Measurements from ENCODE around the gene BNC2. TPM values are rescaled to one million over a fixed set of nuclear protein-coding genes. Genes with fewer than 3 reads are reported as not detected.

The BNC2 gene
- total RNA-seq, 1 experiment from 2014 or later = 5.7 TPM

DNA sequence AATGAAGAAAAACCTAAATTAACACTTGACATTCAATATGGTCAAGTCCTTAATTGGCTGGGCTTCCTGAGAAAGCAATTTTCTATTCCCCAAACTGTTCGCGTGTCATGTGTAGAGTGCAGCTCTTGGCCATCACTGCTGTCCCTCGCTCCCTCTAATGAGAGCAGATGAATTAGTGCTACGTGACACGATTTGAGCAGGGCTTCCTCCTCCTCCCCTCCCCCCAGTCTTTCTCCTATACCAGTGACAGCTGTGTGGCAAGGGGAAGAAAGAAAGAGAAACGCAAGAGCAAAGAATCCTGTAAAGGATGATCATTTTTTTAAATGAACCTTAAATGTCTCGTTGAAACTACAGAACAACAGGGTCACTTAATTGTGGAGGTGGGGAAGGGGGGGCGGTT, 159.6 kb downstream of the BNC2 start:
- no TSS peak for BruUV-seq (replicated peaks)
- CTCF ChIA-PET = no interaction called here
- intact Hi-C loops (cut with micrococcal nuclease; ENCODE audit: unreplicated experiment) = no loop called here

DNA sequence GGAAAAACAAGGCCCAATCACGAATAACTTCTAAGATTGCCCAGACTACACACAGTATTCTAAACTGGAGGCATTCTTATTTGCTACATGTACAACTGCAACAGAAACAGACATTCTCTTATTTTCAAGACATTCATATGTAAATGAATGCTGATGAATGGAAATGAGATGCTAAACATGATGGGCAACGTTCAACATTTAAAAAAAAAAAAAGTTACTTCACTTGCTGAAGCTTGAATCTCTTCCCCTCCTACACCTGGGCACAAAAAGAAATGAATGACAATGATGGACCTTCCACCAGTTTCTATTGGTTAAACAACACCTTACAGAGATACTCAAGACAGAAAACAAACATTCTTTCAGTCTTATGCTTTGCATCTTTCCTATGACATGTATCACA, 160.5 kb downstream of the BNC2 start:
- BruUV-seq (replicated peaks) = no TSS peak
- intact Hi-C loops (cut with micrococcal nuclease; ENCODE audit: unreplicated experiment) = loop anchor here (10.0 kb wide), 1 partner anchor 85 kb away; no protein-coding TSS in a partner anchor
- ATAC-seq (no peak), DNase-seq (ENCODE audit: low read depth, low spot score) (no peak)
- ChIA-PET CTCF (no interaction called here), POLR2A (no interaction called here)
- Histone ChIP-seq H3K27me3 (ENCODE audit: control insufficient read depth, insufficient read depth, low read length) (no peaks in the 10 kb centered on the region), H3K27ac (ENCODE audit: low read length) (peak overlapping the region; percentile 84), H3K36me3 (ENCODE audit: control insufficient read depth, insufficient read depth, low read length) (no peaks in the 10 kb centered on the region), H3K4me1 (ENCODE audit: control insufficient read depth, insufficient read depth, low read length) (peaks cover 14% of the 10 kb centered on the region), H3K4me3 (ENCODE audit: low read depth in 2 of 2, low read length in 2 of 2) (no peak overlapping the region), H3K9me3 (ENCODE audit: control insufficient read depth, insufficient read depth, low read depth, low read length) (no peaks in the 10 kb centered on the region)
- TF ChIP-seq POLR2AphosphoS5 (IDR thresholded peaks at IDR 0.05; ENCODE audit: low read depth, low read length) = no peak
- no peak for TF ChIP-seq SIN3A (IDR thresholded peaks at IDR 0.05; ENCODE audit: borderline replicate concordance, insufficient read depth, low read depth, low read length)
- TF ChIP-seq, protein P1, sequence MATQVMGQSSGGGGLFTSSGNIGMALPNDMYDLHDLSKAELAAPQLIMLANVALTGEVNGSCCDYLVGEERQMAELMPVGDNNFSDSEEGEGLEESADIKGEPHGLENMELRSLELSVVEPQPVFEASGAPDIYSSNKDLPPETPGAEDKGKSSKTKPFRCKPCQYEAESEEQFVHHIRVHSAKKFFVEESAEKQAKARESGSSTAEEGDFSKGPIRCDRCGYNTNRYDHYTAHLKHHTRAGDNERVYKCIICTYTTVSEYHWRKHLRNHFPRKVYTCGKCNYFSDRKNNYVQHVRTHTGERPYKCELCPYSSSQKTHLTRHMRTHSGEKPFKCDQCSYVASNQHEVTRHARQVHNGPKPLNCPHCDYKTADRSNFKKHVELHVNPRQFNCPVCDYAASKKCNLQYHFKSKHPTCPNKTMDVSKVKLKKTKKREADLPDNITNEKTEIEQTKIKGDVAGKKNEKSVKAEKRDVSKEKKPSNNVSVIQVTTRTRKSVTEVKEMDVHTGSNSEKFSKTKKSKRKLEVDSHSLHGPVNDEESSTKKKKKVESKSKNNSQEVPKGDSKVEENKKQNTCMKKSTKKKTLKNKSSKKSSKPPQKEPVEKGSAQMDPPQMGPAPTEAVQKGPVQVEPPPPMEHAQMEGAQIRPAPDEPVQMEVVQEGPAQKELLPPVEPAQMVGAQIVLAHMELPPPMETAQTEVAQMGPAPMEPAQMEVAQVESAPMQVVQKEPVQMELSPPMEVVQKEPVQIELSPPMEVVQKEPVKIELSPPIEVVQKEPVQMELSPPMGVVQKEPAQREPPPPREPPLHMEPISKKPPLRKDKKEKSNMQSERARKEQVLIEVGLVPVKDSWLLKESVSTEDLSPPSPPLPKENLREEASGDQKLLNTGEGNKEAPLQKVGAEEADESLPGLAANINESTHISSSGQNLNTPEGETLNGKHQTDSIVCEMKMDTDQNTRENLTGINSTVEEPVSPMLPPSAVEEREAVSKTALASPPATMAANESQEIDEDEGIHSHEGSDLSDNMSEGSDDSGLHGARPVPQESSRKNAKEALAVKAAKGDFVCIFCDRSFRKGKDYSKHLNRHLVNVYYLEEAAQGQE (IDR thresholded peaks at IDR 0.05; ENCODE audit: insufficient read depth in 1 of 2, low read depth in 2 of 2, low read length in 1 of 2) = no peak
- TF ChIP-seq, protein P2, sequence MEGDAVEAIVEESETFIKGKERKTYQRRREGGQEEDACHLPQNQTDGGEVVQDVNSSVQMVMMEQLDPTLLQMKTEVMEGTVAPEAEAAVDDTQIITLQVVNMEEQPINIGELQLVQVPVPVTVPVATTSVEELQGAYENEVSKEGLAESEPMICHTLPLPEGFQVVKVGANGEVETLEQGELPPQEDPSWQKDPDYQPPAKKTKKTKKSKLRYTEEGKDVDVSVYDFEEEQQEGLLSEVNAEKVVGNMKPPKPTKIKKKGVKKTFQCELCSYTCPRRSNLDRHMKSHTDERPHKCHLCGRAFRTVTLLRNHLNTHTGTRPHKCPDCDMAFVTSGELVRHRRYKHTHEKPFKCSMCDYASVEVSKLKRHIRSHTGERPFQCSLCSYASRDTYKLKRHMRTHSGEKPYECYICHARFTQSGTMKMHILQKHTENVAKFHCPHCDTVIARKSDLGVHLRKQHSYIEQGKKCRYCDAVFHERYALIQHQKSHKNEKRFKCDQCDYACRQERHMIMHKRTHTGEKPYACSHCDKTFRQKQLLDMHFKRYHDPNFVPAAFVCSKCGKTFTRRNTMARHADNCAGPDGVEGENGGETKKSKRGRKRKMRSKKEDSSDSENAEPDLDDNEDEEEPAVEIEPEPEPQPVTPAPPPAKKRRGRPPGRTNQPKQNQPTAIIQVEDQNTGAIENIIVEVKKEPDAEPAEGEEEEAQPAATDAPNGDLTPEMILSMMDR (IDR thresholded peaks at IDR 0.05) = no peak
- no peak for TF ChIP-seq TCF7L2 (IDR thresholded peaks at IDR 0.05; ENCODE audit: low read depth, low read length)
- in situ Hi-C loops (cut with HindIII; ENCODE audit: low pct_unique_long_range_greater_than_20kb, low sequenced_read_pairs) = no loop called here

More for the DNA sequence above, 159.6 kb downstream of the BNC2 start:
- peaks cover 14% of the 10 kb centered on the region for H3K4me1 ChIP-seq (ENCODE audit: control insufficient read depth, insufficient read depth, low read length)
- in situ Hi-C loops (cut with HindIII; ENCODE audit: low pct_unique_long_range_greater_than_20kb, low sequenced_read_pairs) = no loop called here
- peak overlapping the region; percentile 84 for H3K27ac ChIP-seq (ENCODE audit: low read length)
- no peaks in the 10 kb centered on the region for H3K9me3 ChIP-seq (ENCODE audit: control insufficient read depth, insufficient read depth, low read depth, low read length)
- TF ChIP-seq, protein P1 (IDR thresholded peaks at IDR 0.05; ENCODE audit: insufficient read depth in 1 of 2, low read depth in 2 of 2, low read length in 1 of 2) = no peak
- TF ChIP-seq POLR2AphosphoS5 (IDR thresholded peaks at IDR 0.05; ENCODE audit: low read depth, low read length) (no peak), SIN3A (IDR thresholded peaks at IDR 0.05; ENCODE audit: borderline replicate concordance, insufficient read depth, low read depth, low read length) (no peak), TCF7L2 (IDR thresholded peaks at IDR 0.05; ENCODE audit: low read depth, low read length) (no peak)
- TF ChIP-seq, protein P2 (IDR thresholded peaks at IDR 0.05) = no peak
- no peaks in the 10 kb centered on the region for H3K36me3 ChIP-seq (ENCODE audit: control insufficient read depth, insufficient read depth, low read length)
- ATAC-seq (peak; percentile 53; the same call in 1 of the 2 replicates), DNase-seq (ENCODE audit: low read depth, low spot score) (no peak)
- POLR2A ChIA-PET = no interaction called here
- no peaks in the 10 kb centered on the region for H3K27me3 ChIP-seq (ENCODE audit: control insufficient read depth, insufficient read depth, low read length)
- H3K4me3 ChIP-seq (ENCODE audit: low read depth in 2 of 2, low read length in 2 of 2) = peak overlapping the region in 1 of 2 experiments; percentile 29; a peak in 2 of 4 replicates

Measured in Panc1 (cell line).